HUES64 (cell line): Measurements from ENCODE around the gene PLBD2.

Source experiments
- H3K27ac ChIP-seq: 2 replicates; pipeline ENCODE4 v1.7.0; 2013; ENCODE audit warnings: low read depth, low read length, inconsistent platforms
- H3K27me3 ChIP-seq: 2 replicates; pipeline ENCODE4 v1.6.1; 2013; ENCODE audit warnings: mild to moderate bottlenecking, low read length; ENCODE audit not compliant: insufficient read depth
- H3K36me3 ChIP-seq: 2 replicates; pipeline ENCODE4 v1.6.1; 2013; ENCODE audit warnings: mild to moderate bottlenecking, low read length; ENCODE audit not compliant: insufficient read depth
- H3K4me1 ChIP-seq: 2 replicates; pipeline ENCODE4 v1.6.1; 2013; ENCODE audit warnings: mild to moderate bottlenecking, low read length, moderate library complexity; ENCODE audit not compliant: insufficient read depth
- H3K4me3 ChIP-seq: 2 replicates; pipeline ENCODE4 v1.5.1; 2013; ENCODE audit warnings: mild to moderate bottlenecking, low read length, moderate library complexity
- H3K9ac ChIP-seq: 2 replicates; pipeline ENCODE4 v1.6.1; 2013; ENCODE audit warnings: mild to moderate bottlenecking, low read depth, low read length
- H3K9me3 ChIP-seq: 2 replicates; pipeline ENCODE4 v1.6.1; 2013; ENCODE audit warnings: low read depth, low read length; ENCODE audit not compliant: insufficient read depth
- WGBS: fragments of 150-250, 120-280 bp; methylation state at CpG from one replicate; pipeline ENCODE4 v1.1.7; 2013; ENCODE audit warnings: missing lambda C conversion rate; 5-methylcytosine and 5-hydroxymethylcytosine counted together

The PLBD2 gene

GRCh38 chr12:113422886-113423669 lies 64.7 kb downstream of the PLBD2 start:
- Histone ChIP-seq H3K9me3 (no peaks in the 10 kb centered on the region), H3K27ac (no peak overlapping the region), H3K27me3 (no peaks in the 10 kb centered on the region), H3K36me3 (no peaks in the 10 kb centered on the region), H3K4me1 (peaks cover 8% of the 10 kb centered on the region; the same call in 1 of the 2 replicates), H3K9ac (peak overlapping the region; percentile 84; the same call in 1 of the 2 replicates), H3K4me3 (peak overlapping the region; percentile 48; the same call in 1 of the 2 replicates)
- 93% methylated on average over 6 of the region's 6 CpGs for WGBS

- WGBS = 97% methylated on average over 1 of the region's 1 CpG
- Histone ChIP-seq H3K9ac (no peak overlapping the region), H3K36me3 (no peaks in the 10 kb centered on the region), H3K27ac (no peak overlapping the region), H3K4me1 (peaks cover 8% of the 10 kb centered on the region; the same call in 1 of the 2 replicates), H3K27me3 (no peaks in the 10 kb centered on the region), H3K4me3 (no peak overlapping the region), H3K9me3 (no peaks in the 10 kb centered on the region)
These were observed 66.1 kb downstream of the PLBD2 start for GRCh38 chr12:113424456-113424855.

GRCh38 chr12:113424915-113425823 lies 66.8 kb downstream of the PLBD2 start:
- Histone ChIP-seq H3K9me3 (no peaks in the 10 kb centered on the region), H3K27ac (peak overlapping the region; percentile 86; the same call in 1 of the 2 replicates), H3K4me3 (peak overlapping the region; percentile 31), H3K36me3 (no peaks in the 10 kb centered on the region), H3K27me3 (no peaks in the 10 kb centered on the region), H3K4me1 (peaks cover 8% of the 10 kb centered on the region; the same call in 1 of the 2 replicates), H3K9ac (no peak overlapping the region)
- 42% methylated on average over 20 of the region's 20 CpGs for WGBS

GRCh38 chr12:113425960-113426453 lies 67.6 kb downstream of the PLBD2 start:
- no peaks in the 10 kb centered on the region for H3K27me3 ChIP-seq
- WGBS = 5% methylated on average over 11 of the region's 11 CpGs
- peak overlapping the region; percentile 31; the same call in 1 of the 2 replicates for H3K4me3 ChIP-seq
- H3K27ac ChIP-seq = peak overlapping the region; percentile 86; the same call in 1 of the 2 replicates
- no peaks in the 10 kb centered on the region for H3K9me3 ChIP-seq
- no peak overlapping the region for H3K9ac ChIP-seq
- peaks cover 8% of the 10 kb centered on the region; the same call in 1 of the 2 replicates for H3K4me1 ChIP-seq
- no peaks in the 10 kb centered on the region for H3K36me3 ChIP-seq

GRCh38 chr12:113427882-113428281 lies 69.5 kb downstream of the PLBD2 start:
- H3K27ac ChIP-seq = no peak overlapping the region
- H3K27me3 ChIP-seq = no peaks in the 10 kb centered on the region
- no peak overlapping the region for H3K4me3 ChIP-seq
- H3K36me3 ChIP-seq = no peaks in the 10 kb centered on the region
- no peaks in the 10 kb centered on the region for H3K9me3 ChIP-seq
- WGBS = 84% methylated on average over 9 of the region's 9 CpGs
- H3K4me1 ChIP-seq = no peaks in the 10 kb centered on the region
- H3K9ac ChIP-seq = no peak overlapping the region

- Histone ChIP-seq H3K4me1 (no peaks in the 10 kb centered on the region), H3K4me3 (no peak overlapping the region), H3K27ac (no peak overlapping the region), H3K27me3 (no peaks in the 10 kb centered on the region), H3K9me3 (no peaks in the 10 kb centered on the region), H3K36me3 (no peaks in the 10 kb centered on the region), H3K9ac (no peak overlapping the region)
- WGBS = 100% methylated on average over 1 of the region's 1 CpG
These were observed 70.1 kb downstream of the PLBD2 start for GRCh38 chr12:113428482-113428881.

- H3K9ac ChIP-seq = no peak overlapping the region
- H3K4me1 ChIP-seq = no peaks in the 10 kb centered on the region
- H3K27me3 ChIP-seq = no peaks in the 10 kb centered on the region
- H3K9me3 ChIP-seq = no peaks in the 10 kb centered on the region
- no peak overlapping the region for H3K27ac ChIP-seq
- H3K36me3 ChIP-seq = no peaks in the 10 kb centered on the region
- no peak overlapping the region for H3K4me3 ChIP-seq
These were observed 74.6 kb downstream of the PLBD2 start for GRCh38 chr12:113432986-113433385.

GRCh38 chr12:113435367-113435766 lies 77.0 kb downstream of the PLBD2 start:
- H3K9ac ChIP-seq = no peak overlapping the region
- no peaks in the 10 kb centered on the region for H3K27me3 ChIP-seq
- no peaks in the 10 kb centered on the region for H3K36me3 ChIP-seq
- H3K9me3 ChIP-seq = no peaks in the 10 kb centered on the region
- no peaks in the 10 kb centered on the region for H3K4me1 ChIP-seq
- H3K27ac ChIP-seq = no peak overlapping the region
- no peak overlapping the region for H3K4me3 ChIP-seq
- 90% methylated on average over 5 of the region's 5 CpGs for WGBS

GRCh38 chr12:113436586-113436985 lies 78.2 kb downstream of the PLBD2 start:
- Histone ChIP-seq H3K9ac (no peak overlapping the region), H3K27me3 (no peaks in the 10 kb centered on the region), H3K27ac (no peak overlapping the region), H3K4me1 (no peaks in the 10 kb centered on the region), H3K4me3 (no peak overlapping the region), H3K9me3 (no peaks in the 10 kb centered on the region), H3K36me3 (no peaks in the 10 kb centered on the region)
- 87% methylated on average over 6 of the region's 6 CpGs for WGBS

GRCh38 chr12:113436993-113437728 lies 78.8 kb downstream of the PLBD2 start:
- Histone ChIP-seq H3K4me1 (no peaks in the 10 kb centered on the region), H3K27ac (no peak overlapping the region), H3K4me3 (no peak overlapping the region), H3K9me3 (no peaks in the 10 kb centered on the region), H3K27me3 (no peaks in the 10 kb centered on the region), H3K9ac (no peak overlapping the region), H3K36me3 (no peaks in the 10 kb centered on the region)
- WGBS = 83% methylated on average over 6 of the region's 6 CpGs
